Measurements from ENCODE around the gene COL21A1. TPM values are rescaled to one million over a fixed set of nuclear protein-coding genes. Genes with fewer than 3 reads are reported as not detected.

Gene COL21A1
- total and polyA plus RNA-seq, 2 of the 4 experiments (the other 2 are of a cell fraction) = 0.05 TPM; not detected in 1

GRCh38 chr6:56043076-56043475, 204.3 kb downstream of the COL21A1 start:
- Histone ChIP-seq H2BK120ac (ENCODE audit: low read depth, low read length) (no peak overlapping the region), H4K91ac (ENCODE audit: insufficient read depth, low read depth, low read length) (no peak overlapping the region), H3K4me3 (ENCODE audit: insufficient read depth, low read depth, low read length) (no peak overlapping the region), H3K27me3 (ENCODE audit: control insufficient read depth, insufficient read depth, low read length) (no peaks in the 10 kb centered on the region), H3K23ac (ENCODE audit: low read depth, low read length) (no peak overlapping the region), H3K56ac (ENCODE audit: extremely low read depth, insufficient read depth, low read length) (no peak overlapping the region), H3K36me3 (ENCODE audit: control insufficient read depth, insufficient read depth, low read length) (no peaks in the 10 kb centered on the region), H2AFZ (replicated peaks; ENCODE audit: low read length, poor library complexity) (no peak overlapping the region), H3K27ac (ENCODE audit: insufficient read depth, low read length) (no peak overlapping the region), H3K79me1 (ENCODE audit: low read depth in 1 of 2, low read length in 2 of 2) (no peaks in the 10 kb centered on the region), H3K9me1 (ENCODE audit: insufficient read depth, low read length) (no peaks in the 10 kb centered on the region), H3K4me1 (ENCODE audit: control insufficient read depth, insufficient read depth, low read length) (peaks cover 2% of the 10 kb centered on the region; the same call in 1 of the 2 replicates), H2BK20ac (ENCODE audit: low read depth, low read length) (no peak overlapping the region), H3K4ac (ENCODE audit: low read depth, low read length) (no peak overlapping the region), H4K20me1 (ENCODE audit: insufficient read depth, low read length) (no peaks in the 10 kb centered on the region), H2BK5ac (ENCODE audit: low read depth, low read length, poor library complexity, severe bottlenecking) (no peak overlapping the region), H3K9ac (ENCODE audit: low read depth, low read length) (no peak overlapping the region), H3K4me2 (ENCODE audit: low read depth, low read length) (no peak overlapping the region), H3K18ac (ENCODE audit: low read depth, low read length) (no peak overlapping the region), H4K8ac (ENCODE audit: low read depth in 2 of 2, low read length in 2 of 2) (no peak overlapping the region), H4K5ac (ENCODE audit: low read depth, low read length) (no peak overlapping the region), H3K9me3 (ENCODE audit: control insufficient read depth, insufficient read depth, low read length) (no peaks in the 10 kb centered on the region; the same call in 1 of the 2 replicates), H3K14ac (replicated peaks; ENCODE audit: low read depth, low read length) (no peak overlapping the region), H2AK5ac (ENCODE audit: low read depth, low read length) (no peak overlapping the region), H2BK15ac (ENCODE audit: low read depth, low read length) (no peak overlapping the region), H2AK9ac (replicated peaks; ENCODE audit: low read depth, low read length, poor library complexity) (no peak overlapping the region)
- dilution Hi-C loops (cut with HindIII; ENCODE audit: low sequenced_read_pairs, unreplicated experiment) (no loop called here), in situ Hi-C loops (cut with MboI; ENCODE audit: low sequenced_read_pairs) (no loop called here), intact Hi-C loops (cut with micrococcal nuclease) (no loop called here)
- DNase-seq (no peak), ATAC-seq (ENCODE audit: low read depth) (no peak)
- TF ChIP-seq ELK1 (IDR thresholded peaks at IDR 0.05; ENCODE audit: borderline replicate concordance, low read depth, low read length) (no peak), CEBPB (IDR thresholded peaks at IDR 0.05; ENCODE audit: low read depth, low read length) (no peak), MXI1 (IDR thresholded peaks at IDR 0.05; ENCODE audit: borderline replicate concordance, low read depth, low read length) (no peak), BHLHE40 (IDR thresholded peaks at IDR 0.05; ENCODE audit: low read depth, low read length) (no peak), RFX5 (IDR thresholded peaks at IDR 0.05; ENCODE audit: low read depth, low read length) (no peak), CTCF (conservative IDR thresholded peaks at IDR 0.05; ENCODE audit: low read depth, low read length) (no peak), MAFK (IDR thresholded peaks at IDR 0.05; ENCODE audit: low read depth, low read length) (no peak), CHD1 (IDR thresholded peaks at IDR 0.05; ENCODE audit: low read depth, low read length) (no peak), RCOR1 (IDR thresholded peaks at IDR 0.05; ENCODE audit: insufficient replicate concordance, low read length) (no peak), SMC3 (IDR thresholded peaks at IDR 0.05; ENCODE audit: low read depth, low read length) (no peak), MAZ (IDR thresholded peaks at IDR 0.05; ENCODE audit: borderline replicate concordance, low read depth, low read length) (no peak), POLR2A (IDR thresholded peaks at IDR 0.05; ENCODE audit: low read depth, low read length) (no peak), USF2 (IDR thresholded peaks at IDR 0.05; ENCODE audit: low read depth, low read length) (no peak), RAD21 (IDR thresholded peaks at IDR 0.05; ENCODE audit: low read length) (no peak), NFE2L2 (IDR thresholded peaks at IDR 0.05; ENCODE audit: low read depth, low read length) (no peak), FOS (IDR thresholded peaks at IDR 0.05; ENCODE audit: low read depth, low read length) (no peak)
- ChIA-PET POLR2A (ENCODE audit: unreplicated experiment) (no interaction called here), CTCF (no interaction called here)
- no TSS peak for BruUV-seq (replicated peaks)

Measured in IMR-90 (cell line).